ENCODE data around the gene RNF113A. TPM values are rescaled to one million over a fixed set of nuclear protein-coding genes. Genes with fewer than 3 reads are reported as not detected.

Gene RNF113A
- total RNA-seq (2022; extraction: Qiagen RNA extraction): 27.8 to 33.8 TPM (median 30.2 TPM) in 5 replicates

DNA sequence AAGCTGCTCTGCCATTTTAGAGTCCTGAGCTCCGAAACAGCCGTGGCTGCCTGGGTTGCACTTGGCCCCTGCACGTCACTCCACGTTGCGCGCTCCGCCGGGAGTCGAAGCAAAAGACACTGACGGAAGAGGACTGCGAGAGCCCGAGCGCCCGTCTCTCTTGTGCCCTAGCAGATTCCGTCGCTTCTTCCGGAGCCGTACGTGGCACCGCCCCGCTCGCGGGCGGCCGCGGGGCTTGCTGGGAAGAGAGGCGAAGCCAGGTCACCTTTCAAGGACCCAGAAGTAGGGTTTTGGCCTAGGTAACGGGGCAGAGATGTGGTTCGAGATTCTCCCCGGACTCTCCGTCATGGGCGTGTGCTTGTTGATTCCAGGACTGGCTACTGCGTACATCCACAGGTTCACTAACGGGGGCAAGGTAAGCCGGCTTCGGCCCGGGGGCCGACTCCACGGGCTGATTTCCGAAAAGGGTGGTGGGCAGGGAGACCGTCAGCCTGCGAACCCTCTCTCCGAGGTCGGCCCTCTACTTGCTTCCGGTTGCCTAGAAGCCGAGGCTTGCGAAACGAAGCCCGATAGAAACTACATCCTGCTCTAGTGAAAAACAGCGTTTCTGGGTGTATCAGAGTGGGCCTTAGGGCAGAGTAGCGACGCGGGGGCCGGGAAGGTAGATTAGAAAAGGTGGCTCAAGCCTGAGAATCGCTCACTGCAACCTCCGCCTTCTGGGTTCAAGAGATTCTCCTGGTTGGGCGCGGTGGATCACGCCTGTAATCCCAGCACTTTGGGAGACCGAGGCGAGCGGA lies at the start of gene RNF113A, which contains the start of gene NDUFA1:
RNF113A (minus strand) TSS at position 135 of the 797 bp plus-strand sequence; CDS start at position 15, 120 bp downstream.
NDUFA1 (plus strand) TSS at position 234 of the 797 bp plus-strand sequence; CDS start at position 314, 80 bp downstream.

DNA sequence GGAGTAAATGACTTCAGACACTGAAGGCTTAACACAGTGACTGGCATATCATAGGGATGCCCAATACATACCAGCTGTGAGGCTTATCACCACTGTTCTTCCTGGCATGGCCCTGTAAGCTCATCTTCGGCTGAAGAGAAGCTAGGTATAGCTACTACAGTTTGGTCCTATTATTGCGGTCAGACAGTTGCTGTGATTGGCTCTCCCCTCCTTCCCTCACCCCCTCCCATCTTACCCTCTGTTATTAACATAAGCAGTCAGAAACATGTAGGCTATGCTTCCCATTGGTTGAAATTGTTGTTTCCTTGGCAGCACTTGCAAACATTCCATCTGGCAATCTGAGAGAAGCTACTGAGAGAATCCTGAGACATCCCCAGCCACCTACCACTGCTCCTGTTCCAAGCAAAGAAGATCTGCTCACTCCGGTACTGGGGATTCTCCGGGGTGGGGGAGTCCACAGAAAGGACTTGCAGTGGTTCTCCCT lies 24.4 kb upstream of the RNF113A start, which contains the start of gene AKAP14:
AKAP14 (plus strand) TSS at position 51 of the 484 bp plus-strand sequence. CDS start 7,331 bp downstream, outside the sequence.

DNA sequence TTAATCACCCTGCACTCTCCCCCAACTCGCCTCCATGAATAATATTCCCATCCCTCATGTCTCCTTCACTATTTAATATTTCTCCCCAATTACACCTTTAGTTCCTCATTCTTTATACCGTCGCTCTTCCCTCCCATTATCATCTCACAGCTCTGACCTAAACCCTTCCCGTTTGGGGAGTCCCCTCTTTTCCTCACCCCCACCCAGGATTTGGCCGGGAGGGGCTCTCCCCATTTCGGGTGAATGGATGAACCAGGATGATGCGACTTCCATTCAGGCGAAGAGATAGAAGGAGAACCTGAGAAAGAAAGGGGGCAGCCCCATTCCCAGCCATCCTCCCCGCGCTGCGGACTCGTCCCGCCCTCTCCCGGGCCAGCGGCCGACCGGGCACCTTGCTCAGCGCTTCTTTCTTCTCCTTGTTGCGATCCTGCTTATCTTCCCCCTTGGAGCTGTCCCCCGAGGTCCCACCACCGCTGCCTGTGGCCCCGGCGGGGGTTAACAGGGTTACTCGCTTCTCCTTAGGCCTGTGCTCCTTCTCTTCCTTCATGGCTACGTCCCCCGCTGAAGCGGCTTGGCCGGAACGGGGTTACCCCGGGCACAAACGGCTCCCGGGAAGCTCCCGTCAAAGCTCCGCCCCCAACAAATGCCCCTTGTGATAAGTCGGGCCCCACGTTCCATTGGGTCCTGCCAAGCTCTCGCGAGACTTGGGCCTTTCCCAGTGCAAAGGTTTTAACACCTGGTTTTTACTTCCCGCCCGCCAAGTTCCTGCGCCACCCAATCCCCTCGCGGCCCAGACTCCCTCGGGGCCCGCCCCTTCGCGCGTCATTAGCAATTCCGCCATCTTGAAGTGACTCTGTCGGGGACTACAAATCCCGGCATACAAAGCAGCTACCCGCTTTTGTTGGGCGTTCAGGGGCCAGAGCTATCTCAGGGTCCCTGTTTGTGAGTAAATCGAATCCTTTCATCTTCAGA lies 18.9 kb downstream of the RNF113A start, which contains the start of gene UPF3B:
UPF3B (minus strand) TSS at position 582 of the 972 bp plus-strand sequence; CDS start at position 547, 35 bp downstream.

Other genes with a start within 250 kb of the RNF113A start
- gene SEPTIN6, start 178.6 kb downstream of the RNF113A start, total RNA-seq (2022; extraction: Qiagen RNA extraction): 8.9 to 11.3 TPM (median 11.0 TPM) in 5 replicates
- gene SOWAHD, start 113.1 kb downstream of the RNF113A start, total RNA-seq (2022; extraction: Qiagen RNA extraction): 0.08 to 0.21 TPM (median 0.12 TPM) in 4 of 5 replicates, not detected in the other
- gene RPL39, start 80.1 kb downstream of the RNF113A start, total RNA-seq (2022; extraction: Qiagen RNA extraction): 3,339 to 4,891 TPM (median 3,558 TPM) in 5 replicates
- gene UPF3B, start 18.8 kb downstream of the RNF113A start, total RNA-seq (2022; extraction: Qiagen RNA extraction): 18.7 to 26.8 TPM (median 19.9 TPM) in 5 replicates
- gene NDUFA1, start 99 bp upstream of the RNF113A start, total RNA-seq (2022; extraction: Qiagen RNA extraction): 234 to 342 TPM (median 254 TPM) in 5 replicates
- not detected in 5 replicates for gene AKAP14, start 24.2 kb upstream of the RNF113A start, total RNA-seq (2022; extraction: Qiagen RNA extraction)
- gene NKAP, start 72.0 kb upstream of the RNF113A start, total RNA-seq (2022; extraction: Qiagen RNA extraction): 7.1 to 8.1 TPM (median 7.6 TPM) in 5 replicates
- not detected in 5 replicates for gene RHOXF2B, start 206.0 kb upstream of the RNF113A start, total RNA-seq (2022; extraction: Qiagen RNA extraction)
- gene RHOXF1, start 244.2 kb upstream of the RNF113A start, total RNA-seq (2022; extraction: Qiagen RNA extraction): 0.10 TPM in 1 of 5 replicates, not detected in the others

Measured in A549 treated with CORT108297 at 1 μM for 4 hours (cell line).